ENCODE results near the gene NUMB.

The NUMB gene

GRCh38 chr14:73250781-73251500, 207.4 kb downstream of the NUMB start:
- Mint-ChIP-seq H3K27me3 (no peaks in the 10 kb centered on the region), H3K9me3 (no peaks in the 10 kb centered on the region), H3K27ac (no peak overlapping the region), H3K36me3 (ENCODE audit: insufficient read depth) (peaks cover 4% of the 10 kb centered on the region), H3K4me3 (no peak overlapping the region), H3K4me1 (ENCODE audit: low read depth in 2 of 2) (peaks cover 17 to 23% of the 10 kb centered on the region in 2 donors)
- DNase-seq = no peak
- ATAC-seq (replicated peaks) = no peak

GRCh38 chr14:73250317-73250713, 208.0 kb downstream of the NUMB start:
- ATAC-seq (replicated peaks) (no peak), DNase-seq (no peak)
- Mint-ChIP-seq H3K4me3 (no peak overlapping the region), H3K27ac (no peak overlapping the region), H3K27me3 (peaks cover 0 to 1% of the 10 kb centered on the region in 2 donors), H3K36me3 (ENCODE audit: insufficient read depth) (peaks cover 4% of the 10 kb centered on the region), H3K9me3 (no peaks in the 10 kb centered on the region), H3K4me1 (ENCODE audit: low read depth in 2 of 2) (peaks cover 18 to 23% of the 10 kb centered on the region in 2 donors)

GRCh38 chr14:73249564-73250316, 208.6 kb downstream of the NUMB start:
- Mint-ChIP-seq H3K36me3 (ENCODE audit: insufficient read depth) (peaks cover 4% of the 10 kb centered on the region), H3K27ac (no peak overlapping the region), H3K27me3 (peaks cover 0 to 7% of the 10 kb centered on the region in 2 donors), H3K4me1 (ENCODE audit: low read depth in 2 of 2) (peaks cover 22 to 23% of the 10 kb centered on the region in 2 donors), H3K9me3 (no peaks in the 10 kb centered on the region), H3K4me3 (no peak overlapping the region)
- DNase-seq (no peak), ATAC-seq (replicated peaks) (no peak)

- H3K36me3 Mint-ChIP-seq (ENCODE audit: insufficient read depth) = peaks cover 4% of the 10 kb centered on the region
- ATAC-seq (replicated peaks) = no peak
- DNase-seq = no peak
- no peak overlapping the region for H3K27ac Mint-ChIP-seq
- no peak overlapping the region for H3K4me3 Mint-ChIP-seq
- H3K9me3 Mint-ChIP-seq = no peaks in the 10 kb centered on the region
- peaks cover 0 to 13% of the 10 kb centered on the region in 2 donors for H3K27me3 Mint-ChIP-seq
- H3K4me1 Mint-ChIP-seq (ENCODE audit: low read depth in 2 of 2) = peaks cover 22 to 23% of the 10 kb centered on the region in 2 donors
Observed at GRCh38 chr14:73249108-73249507, 209.2 kb downstream of the NUMB start.

GRCh38 chr14:73248108-73248868, 210.1 kb downstream of the NUMB start:
- no peaks in the 10 kb centered on the region for H3K9me3 Mint-ChIP-seq
- peaks cover 4% of the 10 kb centered on the region for H3K36me3 Mint-ChIP-seq (ENCODE audit: insufficient read depth)
- ATAC-seq (replicated peaks) (no peak), DNase-seq (no peak)
- peaks cover 0 to 22% of the 10 kb centered on the region in 2 donors for H3K27me3 Mint-ChIP-seq
- no peak overlapping the region for H3K27ac Mint-ChIP-seq
- peaks cover 22 to 23% of the 10 kb centered on the region in 2 donors for H3K4me1 Mint-ChIP-seq (ENCODE audit: low read depth in 2 of 2)
- H3K4me3 Mint-ChIP-seq = no peak overlapping the region

GRCh38 chr14:73246387-73247150, 211.8 kb downstream of the NUMB start:
- peaks cover 26 to 27% of the 10 kb centered on the region in 2 donors for H3K4me1 Mint-ChIP-seq (ENCODE audit: low read depth in 2 of 2)
- no peak for DNase-seq
- H3K27ac Mint-ChIP-seq = peak overlapping the region; percentile 62 to 69
- peak overlapping the region; percentile 82 to 87 for H3K4me3 Mint-ChIP-seq
- no peak for ATAC-seq (replicated peaks)
- no peaks in the 10 kb centered on the region for H3K9me3 Mint-ChIP-seq
- H3K36me3 Mint-ChIP-seq (ENCODE audit: insufficient read depth) = peaks cover 4% of the 10 kb centered on the region
- H3K27me3 Mint-ChIP-seq = peaks cover 10 to 39% of the 10 kb centered on the region in 2 donors

GRCh38 chr14:73245480-73246325, 212.6 kb downstream of the NUMB start:
- Mint-ChIP-seq H3K4me3 (peak overlapping the region; percentile 82 to 87), H3K27ac (peak overlapping the region; percentile 62 to 69), H3K4me1 (ENCODE audit: low read depth in 2 of 2) (peaks cover 26 to 27% of the 10 kb centered on the region in 2 donors), H3K36me3 (ENCODE audit: insufficient read depth) (peaks cover 7% of the 10 kb centered on the region), H3K9me3 (no peaks in the 10 kb centered on the region), H3K27me3 (peaks cover 19 to 47% of the 10 kb centered on the region in 2 donors)
- DNase-seq (peak; percentile 27 to 34 (median 32)), ATAC-seq (replicated peaks) (peak; percentile 85)

GRCh38 chr14:73244541-73245290, 213.6 kb downstream of the NUMB start:
- no peak overlapping the region for H3K27ac Mint-ChIP-seq
- no peaks in the 10 kb centered on the region for H3K9me3 Mint-ChIP-seq
- H3K4me1 Mint-ChIP-seq (ENCODE audit: low read depth in 2 of 2) = peaks cover 26 to 27% of the 10 kb centered on the region in 2 donors
- DNase-seq (no peak), ATAC-seq (replicated peaks) (no peak)
- H3K36me3 Mint-ChIP-seq (ENCODE audit: insufficient read depth) = peaks cover 7% of the 10 kb centered on the region
- H3K27me3 Mint-ChIP-seq = peaks cover 28 to 57% of the 10 kb centered on the region in 2 donors
- peak overlapping the region; percentile 82 to 87 for H3K4me3 Mint-ChIP-seq

- Mint-ChIP-seq H3K9me3 (no peaks in the 10 kb centered on the region), H3K4me3 (no peak overlapping the region), H3K27me3 (peaks cover 37 to 67% of the 10 kb centered on the region in 2 donors), H3K27ac (no peak overlapping the region), H3K4me1 (ENCODE audit: low read depth in 2 of 2) (peaks cover 26 to 27% of the 10 kb centered on the region in 2 donors), H3K36me3 (ENCODE audit: insufficient read depth) (peaks cover 7% of the 10 kb centered on the region)
- DNase-seq (no peak), ATAC-seq (replicated peaks) (no peak)
Observed at GRCh38 chr14:73243748-73244147, 214.6 kb downstream of the NUMB start.

- DNase-seq (no peak), ATAC-seq (replicated peaks) (no peak)
- no peak overlapping the region for H3K27ac Mint-ChIP-seq
- H3K27me3 Mint-ChIP-seq = peaks cover 41 to 71% of the 10 kb centered on the region in 2 donors
- no peaks in the 10 kb centered on the region for H3K9me3 Mint-ChIP-seq
- peaks cover 24 to 28% of the 10 kb centered on the region in 2 donors for H3K4me1 Mint-ChIP-seq (ENCODE audit: low read depth in 2 of 2)
- H3K36me3 Mint-ChIP-seq (ENCODE audit: insufficient read depth) = peaks cover 7% of the 10 kb centered on the region
- H3K4me3 Mint-ChIP-seq = no peak overlapping the region
Observed at GRCh38 chr14:73243341-73243740, 215.0 kb downstream of the NUMB start.

- peaks cover 7% of the 10 kb centered on the region for H3K36me3 Mint-ChIP-seq (ENCODE audit: insufficient read depth)
- DNase-seq (no peak), ATAC-seq (replicated peaks) (no peak)
- peaks cover 43 to 75% of the 10 kb centered on the region in 2 donors for H3K27me3 Mint-ChIP-seq
- peak overlapping the region in 1 of 2 donors; percentile 30 for H3K4me3 Mint-ChIP-seq
- H3K9me3 Mint-ChIP-seq = no peaks in the 10 kb centered on the region
- peaks cover 15 to 21% of the 10 kb centered on the region in 2 donors for H3K4me1 Mint-ChIP-seq (ENCODE audit: low read depth in 2 of 2)
- H3K27ac Mint-ChIP-seq = no peak overlapping the region
Observed at GRCh38 chr14:73242357-73242901, 215.9 kb downstream of the NUMB start.
